Measurements from ENCODE around the gene PRKCE.
"Not testable (repeated sequence)": the region's sequence is repeated elsewhere in the genome, so short reads cannot be mapped to it uniquely, and the experiment has no call there.

Gene PRKCE

DNA sequence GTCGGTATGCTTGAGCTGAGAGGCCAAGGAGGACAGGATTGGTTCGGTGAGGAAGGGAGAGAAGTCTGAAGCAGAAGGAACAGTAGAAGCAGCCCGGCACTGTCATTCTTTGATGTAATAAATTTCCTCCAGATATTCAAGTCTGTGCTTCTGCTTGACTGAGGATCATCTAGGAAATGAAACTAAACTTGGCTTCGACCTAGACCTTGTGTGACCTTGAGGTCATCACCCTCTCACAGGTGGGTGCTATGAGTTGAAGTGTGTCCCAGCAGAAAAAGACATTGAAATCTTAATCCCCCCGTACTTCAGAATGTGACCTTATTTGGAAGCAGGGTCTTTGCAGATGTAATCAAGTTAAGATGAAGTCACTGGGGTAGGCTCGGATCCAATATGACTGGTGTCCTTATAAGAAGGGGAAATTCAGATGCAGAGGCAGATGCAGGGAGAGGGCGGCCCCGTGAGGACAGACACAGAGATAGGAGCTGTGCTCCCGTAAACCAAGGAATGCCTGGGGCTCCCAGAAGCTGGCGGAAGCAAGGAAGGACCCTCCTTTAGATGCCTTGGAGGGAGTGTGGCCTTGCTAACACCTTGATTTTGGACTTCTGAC is 49.0 kb downstream of the PRKCE start:
- DNase-seq: no peak

DNA sequence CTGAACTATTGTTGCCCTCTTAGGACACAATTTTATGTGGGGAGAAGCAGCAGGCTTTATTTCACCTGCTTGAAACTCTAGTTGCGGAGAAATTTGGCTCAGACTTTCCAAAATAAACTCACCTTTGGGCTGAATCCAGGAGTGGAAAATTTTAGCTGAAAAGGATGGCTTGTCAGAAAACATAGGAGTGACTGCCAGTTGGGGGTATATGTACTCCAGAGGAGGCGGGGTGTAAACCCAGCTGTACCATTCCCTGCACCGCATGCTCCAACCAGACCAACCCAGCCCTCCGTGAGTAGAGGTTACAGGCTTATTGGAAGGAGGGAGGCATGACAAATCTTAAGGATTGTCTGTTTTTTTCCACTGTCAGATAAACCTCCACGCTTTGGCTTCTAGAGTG is 53.8 kb downstream of the PRKCE start:
- DNase-seq: no peak

DNA sequence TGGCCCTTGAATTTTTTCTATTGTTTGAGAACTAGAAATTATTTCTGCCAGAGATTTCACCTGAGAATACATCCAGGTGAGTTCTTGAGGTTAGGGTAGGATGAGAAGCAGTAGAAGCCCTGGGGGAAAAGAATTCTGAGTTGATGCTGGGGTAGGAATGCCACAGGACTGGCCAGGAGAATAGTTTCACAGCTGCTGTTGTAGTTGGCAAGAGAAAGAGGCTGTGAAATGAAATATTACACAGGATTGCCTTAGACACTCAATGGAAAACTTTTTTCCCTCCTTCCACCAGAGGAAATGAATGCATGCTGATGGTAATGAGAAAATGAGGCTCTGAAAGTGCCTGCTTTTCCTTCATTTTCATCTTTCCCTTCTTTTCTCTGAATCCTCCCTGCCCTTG is 54.6 kb downstream of the PRKCE start:
- no peak for DNase-seq

DNA sequence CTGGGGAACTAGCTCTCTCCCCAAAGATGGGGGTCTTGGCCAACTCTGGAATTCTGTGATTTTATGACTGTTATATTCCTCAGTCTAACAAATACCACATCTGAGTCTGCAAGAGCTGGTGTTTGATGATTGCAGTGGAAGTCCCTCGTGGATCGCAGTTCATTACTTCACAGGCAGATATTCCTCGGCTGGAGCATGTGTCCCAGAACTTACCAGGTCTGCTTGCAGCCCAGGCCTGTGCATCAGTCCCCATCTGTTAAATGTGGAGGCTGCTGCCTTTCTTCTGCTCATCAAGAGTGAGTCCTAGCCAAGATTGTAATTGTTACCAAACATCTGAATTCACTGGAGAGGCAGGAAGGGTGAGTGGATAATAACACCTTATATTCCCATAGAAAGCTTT is 55.5 kb downstream of the PRKCE start:
- no peak for DNase-seq

DNA sequence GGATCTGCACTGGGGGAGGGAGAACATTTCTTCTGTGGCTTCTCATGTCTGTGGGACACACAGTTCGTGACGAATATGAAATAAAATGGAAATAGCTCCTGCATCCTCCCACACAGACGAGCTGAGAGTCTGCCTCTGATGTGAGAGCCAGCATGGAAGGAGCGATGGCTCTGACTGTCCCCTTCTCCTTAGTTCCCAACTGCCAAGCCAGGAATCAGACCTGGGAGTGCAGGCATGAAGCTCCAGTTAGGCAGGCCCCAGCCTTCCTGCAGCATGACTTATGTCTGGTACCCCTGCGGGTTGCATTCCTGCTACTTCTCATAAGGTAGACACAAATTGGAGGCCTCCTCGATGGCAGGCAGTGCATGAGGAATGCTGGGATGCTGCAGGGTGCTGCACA is 56.2 kb downstream of the PRKCE start:
- DNase-seq: no peak

DNA sequence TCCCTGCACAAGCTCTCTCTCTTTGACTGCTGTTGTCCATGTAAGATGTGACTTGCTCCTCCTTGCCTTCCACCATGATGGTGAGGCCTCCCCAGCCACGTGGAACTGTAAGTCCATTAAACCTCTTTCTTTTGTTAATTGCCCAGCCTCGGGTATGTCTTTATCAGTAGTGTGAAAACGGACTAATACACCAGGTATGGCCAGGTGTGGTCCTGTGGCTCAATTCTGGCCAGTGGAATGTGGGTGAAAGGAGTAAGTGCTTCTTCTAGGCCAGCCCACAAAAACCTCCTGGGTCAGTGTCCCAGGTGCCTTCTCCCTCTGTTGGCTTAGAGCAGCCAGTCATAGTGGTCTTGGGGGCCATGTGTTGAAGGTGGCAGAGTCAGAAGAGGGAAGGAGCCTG is 57.0 kb downstream of the PRKCE start:
- DNase-seq: no peak

DNA sequence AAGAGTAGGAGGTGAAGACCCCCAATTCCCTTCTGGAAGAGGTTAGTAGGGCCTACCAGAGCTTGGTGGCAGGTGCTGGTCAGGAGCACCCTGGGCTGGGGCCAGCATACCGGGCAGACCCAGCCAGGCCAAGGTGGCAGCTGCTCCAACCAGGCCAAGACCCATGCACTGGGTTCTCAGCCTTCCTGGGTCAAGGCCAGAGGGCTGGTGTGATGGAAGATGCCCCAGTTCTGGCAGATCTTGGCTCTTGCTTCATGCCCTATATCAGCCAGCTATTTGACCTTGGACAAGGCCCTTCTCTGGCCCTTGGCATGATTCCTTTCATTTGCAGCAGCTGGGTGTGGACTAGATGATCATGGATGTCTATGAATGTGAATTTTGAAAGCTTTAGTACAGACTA is 57.7 kb downstream of the PRKCE start:
- DNase-seq: no peak

DNA sequence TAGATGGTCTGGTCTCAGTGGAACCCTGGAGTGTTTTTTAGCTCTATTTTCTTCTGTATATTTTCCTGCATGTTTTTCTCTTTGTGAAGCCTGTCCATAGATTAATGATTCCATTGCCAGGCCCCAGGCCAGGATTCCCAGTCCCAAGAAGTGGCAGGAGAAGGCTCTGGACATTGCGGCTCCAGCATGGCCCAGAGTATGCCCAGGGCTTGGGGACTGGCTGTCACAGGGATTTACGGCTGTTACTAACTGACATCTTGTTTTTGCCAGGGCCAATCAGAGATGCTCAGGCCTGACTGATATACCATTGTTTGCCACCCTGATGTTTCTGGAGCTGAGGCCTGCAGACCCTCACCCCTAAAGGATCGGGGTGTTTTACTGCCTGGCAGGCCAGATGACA is 59.0 kb downstream of the PRKCE start:
- DNase-seq: no peak

DNA sequence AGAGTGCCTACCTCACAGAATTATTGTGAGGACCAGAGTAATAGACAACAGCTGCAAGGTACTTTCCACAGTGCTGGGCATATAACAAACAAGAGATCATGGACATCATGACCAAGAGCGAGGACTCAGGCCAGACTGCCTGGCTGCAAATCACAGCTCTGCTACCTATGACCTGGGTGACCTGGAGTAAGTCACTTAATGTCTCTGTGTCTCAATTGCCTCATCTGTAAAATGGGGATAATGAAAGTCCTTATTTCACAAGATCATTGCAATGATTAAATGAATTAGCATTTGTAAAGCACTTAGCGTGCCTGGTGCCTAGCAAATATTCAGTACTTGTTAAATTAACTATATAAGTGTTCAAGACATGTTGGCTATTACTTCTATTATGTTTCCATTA is 59.7 kb downstream of the PRKCE start:
- DNase-seq: no peak

DNA sequence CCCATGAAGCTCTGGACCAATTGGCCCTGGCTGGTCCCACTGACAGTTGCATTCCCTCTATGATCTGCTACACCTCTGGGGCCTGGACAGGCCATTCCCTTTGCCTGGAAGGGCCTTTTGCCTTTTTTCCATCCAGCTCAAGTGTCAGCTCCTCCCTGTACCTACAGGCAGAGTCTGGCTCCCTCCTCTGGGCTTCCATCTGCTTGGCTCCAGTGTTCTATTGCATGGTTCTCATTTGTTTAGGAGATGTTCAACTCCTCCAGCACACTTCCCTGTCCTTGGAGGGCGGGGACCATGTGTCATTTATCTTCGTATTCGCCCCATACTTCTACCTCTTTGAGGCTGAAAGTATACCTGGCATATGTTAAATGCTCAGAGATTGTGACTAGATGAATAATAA is 61.1 kb downstream of the PRKCE start:
- peak; percentile 35 for DNase-seq

DNA sequence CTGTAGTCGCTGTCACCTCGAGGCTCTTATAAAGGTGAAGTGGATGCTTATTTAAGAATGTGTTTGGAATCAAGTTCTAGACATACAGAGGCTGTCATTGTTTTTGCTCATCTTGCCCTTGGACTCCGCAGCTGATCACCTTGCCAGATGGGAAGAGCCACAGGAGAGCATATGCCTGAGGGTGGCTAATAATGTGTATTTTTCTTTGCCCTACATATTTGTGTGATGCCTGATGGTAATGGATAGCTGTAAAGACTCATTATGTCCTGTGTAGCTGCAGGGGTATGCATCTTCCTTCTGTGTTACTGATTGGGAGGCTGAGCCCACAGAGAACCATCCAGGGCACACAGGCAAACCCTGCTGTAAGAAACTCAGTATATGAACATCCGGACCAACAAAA is 61.7 kb downstream of the PRKCE start:
- DNase-seq: peak; percentile 71

DNA sequence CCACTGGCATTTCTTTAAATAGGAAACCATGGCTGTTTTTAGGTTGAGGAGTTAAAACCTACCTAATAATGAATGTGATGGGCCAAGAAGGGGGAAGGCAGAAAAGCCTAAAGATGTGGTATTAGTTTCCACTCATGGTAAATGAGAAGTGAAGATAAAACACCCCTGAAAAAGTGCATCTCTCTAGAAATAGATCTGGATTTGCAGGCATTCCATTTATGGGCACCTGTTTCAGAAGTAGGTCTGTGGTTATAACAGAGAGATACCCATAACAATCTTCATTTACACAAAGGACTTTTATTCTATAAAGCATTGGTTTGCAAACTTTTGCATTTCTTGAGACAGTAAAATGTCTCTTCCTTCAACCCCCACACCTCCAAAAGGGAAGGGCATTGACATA is 62.1 kb downstream of the PRKCE start:
- no peak for DNase-seq

DNA sequence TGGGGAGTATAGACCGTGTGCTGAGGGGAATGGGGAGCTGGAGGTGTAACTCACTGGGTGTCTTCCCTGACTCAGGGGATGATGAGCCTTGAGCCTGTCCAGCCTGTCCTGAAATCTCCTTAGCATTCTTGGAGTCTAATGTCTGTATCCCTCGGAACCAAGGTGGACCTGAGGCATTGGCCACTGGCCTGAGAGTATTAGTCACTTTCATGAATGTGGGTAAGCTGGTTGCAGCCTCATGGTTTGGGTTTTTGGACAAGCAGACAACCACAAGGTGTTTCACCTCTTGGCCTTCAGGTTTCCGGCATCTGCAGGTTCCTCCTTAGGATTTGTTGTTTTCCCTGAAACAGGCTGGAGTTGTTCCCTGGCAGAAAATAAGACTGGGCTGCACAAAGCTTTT is 63.2 kb downstream of the PRKCE start:
- DNase-seq: no peak

DNA sequence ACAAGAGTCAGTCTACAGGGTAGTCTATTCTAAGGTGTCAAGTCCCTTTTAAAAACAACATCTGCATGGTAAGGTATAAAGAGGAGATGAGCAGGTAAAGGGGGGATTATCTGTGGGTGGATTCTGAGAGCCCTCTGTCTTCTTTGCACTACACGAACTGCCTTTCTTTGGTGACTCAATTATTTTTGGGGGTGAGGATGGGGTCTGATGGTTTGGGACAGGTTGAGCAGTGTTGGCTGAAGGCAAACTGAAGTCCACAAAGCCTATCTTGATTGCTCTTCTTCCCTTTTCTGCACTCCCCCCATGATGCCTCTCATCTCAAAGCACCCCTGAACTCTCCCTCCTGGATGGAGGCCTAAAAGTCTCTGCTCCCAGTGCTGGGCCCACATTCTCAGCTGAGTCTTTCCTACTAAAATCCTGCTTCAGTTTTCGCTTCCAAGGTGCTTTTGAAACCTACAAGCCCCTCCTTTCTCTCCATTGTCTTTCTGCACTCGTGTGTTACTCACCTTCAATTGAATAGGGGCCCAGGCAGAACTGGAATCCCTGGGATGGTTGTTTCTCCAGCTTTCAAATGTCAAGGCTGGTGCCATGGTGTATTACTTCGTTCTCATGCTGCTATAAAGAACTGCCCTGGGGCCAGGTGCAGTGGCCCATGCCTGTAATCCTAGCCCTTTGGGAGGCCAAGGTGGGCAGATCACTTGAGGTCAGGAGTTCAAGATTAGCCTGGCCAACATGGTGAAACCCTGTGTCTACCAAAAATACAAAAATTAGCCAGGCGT is 64.3 kb downstream of the PRKCE start:
- DNase-seq: no peak

DNA sequence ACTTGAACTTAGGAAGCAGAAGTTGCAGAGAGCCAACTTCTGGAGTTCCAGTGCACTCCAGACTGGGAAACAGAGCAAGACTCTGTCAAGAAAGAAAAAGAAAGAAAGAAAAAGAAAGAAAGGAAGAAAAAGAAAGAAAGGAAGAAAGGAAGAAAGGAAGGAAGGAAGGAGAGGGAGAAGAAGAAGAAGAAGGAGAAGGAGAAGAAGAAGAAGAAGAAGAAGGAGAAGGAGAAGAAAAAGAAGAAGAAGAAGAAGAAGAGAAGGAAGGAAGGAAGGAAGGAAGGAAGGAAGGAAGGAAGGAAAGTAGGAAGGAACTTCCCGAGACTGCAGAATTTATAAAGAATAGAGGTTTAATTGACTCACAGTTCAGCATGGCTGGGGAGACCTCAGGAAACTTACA is 65.0 kb downstream of the PRKCE start:
- DNase-seq: not testable (repeated sequence)

DNA sequence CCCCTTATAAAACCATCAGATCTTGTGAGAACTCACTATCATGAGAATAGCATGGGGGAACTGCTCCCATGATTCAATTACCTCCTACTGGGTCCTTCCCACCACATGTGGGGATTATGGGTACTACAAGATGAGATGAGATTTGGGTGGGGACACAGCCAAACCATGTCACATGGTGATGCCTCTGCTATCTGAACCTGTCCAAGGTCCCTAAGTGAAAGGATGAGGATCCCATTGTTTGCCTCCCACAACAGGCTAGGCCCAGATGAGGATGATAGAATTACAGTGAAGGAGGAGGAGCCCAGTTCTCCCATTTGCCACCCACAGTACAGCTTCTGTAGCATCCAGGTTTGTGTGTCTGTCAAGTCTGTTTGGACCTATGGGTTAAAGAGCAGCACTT is 65.4 kb downstream of the PRKCE start:
- DNase-seq: no peak

DNA sequence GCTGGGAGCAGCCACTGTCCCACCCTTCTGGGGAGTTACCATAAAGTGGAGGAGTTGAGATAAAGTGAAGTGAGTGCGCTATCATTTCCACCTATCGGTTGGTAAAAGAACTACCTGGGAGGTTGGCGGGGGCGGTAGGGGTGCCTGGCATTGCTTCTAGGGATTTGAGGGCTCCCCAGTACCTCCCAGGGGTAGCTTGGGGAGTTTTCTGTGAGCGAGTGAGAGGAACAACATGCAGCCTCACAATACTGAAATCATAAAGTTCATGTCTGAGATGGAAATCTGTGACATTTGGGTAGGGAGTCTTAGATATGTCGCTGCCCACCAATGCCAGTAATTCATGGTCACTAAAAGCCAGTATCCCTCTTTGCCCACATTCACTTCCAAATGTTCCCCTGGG is 68.7 kb downstream of the PRKCE start:
- no peak for DNase-seq

DNA sequence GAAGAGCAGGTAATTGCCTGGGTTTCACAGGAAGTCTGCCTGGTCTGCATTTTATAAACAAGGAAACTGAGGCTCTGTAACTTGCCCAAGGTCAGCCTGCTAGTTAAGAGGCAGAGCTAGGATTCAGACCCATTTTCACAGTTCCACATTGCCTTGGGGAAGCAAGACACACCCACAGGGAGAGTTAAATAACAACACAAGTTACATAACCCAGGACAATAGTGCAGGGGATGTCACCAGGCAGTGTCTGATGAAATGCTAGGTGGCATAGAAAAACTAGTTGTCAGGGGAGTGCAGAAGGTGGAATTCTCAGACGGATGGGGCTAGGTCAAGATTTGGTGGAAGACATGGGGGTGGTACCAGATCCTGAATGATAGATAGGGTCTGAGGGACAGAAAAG is 69.7 kb downstream of the PRKCE start:
- no peak for DNase-seq

DNA sequence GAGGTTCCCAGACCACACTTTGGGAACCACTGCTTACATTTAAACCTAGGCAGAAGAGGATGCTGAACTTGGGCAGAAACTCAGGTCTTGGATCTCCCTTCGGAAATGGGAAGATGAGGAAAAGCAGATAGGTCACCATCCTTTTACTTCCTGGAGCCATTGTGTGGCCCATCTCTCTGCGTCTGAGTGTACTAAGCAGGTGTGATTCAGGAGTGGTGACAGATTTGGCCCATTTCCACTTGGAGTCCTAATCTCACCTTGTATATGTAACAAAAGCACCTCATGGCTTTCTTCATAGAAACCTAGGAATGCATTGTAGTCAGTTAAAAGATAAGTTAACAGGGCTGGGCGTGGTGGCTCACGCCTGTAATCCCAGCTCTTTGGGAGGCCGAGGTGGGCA is 71.0 kb downstream of the PRKCE start:
- no peak for DNase-seq

DNA sequence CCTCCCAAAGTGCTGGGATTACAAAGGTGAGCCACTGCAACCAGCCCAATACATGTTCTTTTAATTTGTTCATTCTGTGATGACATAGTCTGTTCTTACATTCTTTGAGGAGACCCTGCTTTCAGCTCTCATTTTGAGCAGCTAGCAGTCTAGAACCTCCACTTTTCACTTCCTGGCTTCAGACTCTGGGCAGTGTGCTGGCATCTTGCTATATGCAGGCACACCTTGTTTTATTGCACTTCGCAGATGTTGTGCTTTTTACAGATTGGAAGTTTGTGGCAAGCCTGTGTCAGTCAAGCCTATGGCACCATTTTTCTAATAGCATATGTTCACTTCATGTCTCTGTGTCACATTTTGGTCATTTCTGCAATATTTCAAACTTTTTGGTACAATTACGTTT is 72.4 kb downstream of the PRKCE start:
- DNase-seq: no peak

DNA sequence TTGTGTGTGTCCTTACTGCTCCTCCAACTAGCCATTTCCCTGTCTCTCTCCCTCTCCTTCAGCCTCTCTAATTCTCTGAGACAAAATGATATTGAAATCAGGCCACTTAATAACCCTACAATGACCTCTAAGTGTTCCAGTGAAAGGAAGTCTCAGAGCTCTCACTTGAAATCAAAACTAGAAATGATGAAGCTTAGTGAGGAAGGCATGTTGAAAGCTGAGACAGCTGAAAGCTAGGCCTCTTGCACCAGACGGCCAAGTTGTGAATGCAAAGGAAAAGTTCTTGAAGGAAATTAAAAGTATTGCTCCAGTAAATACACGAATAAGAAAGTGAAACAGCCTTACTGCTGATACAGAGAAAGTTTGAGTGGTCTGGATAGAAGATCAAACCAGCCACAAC is 72.9 kb downstream of the PRKCE start:
- no peak for DNase-seq

DNA sequence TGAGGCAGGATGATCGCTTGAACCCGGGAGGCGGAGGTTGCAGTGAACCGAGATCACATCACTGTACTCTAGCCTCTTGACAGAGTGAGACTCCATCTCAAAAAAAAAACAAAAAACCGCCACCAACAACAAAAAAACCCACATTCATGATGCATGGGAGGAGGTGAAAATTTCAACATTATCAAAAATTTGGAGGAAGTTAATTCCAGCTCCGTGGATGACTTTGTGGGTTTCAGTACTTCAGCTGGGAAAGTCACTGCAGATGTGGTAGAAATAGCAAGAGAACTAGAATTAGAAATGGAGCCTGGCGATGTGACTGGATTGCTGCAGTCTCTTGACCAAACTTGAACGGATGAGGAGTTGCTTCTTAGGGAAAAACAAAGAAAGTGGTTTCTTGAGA is 74.3 kb downstream of the PRKCE start:
- DNase-seq: no peak

DNA sequence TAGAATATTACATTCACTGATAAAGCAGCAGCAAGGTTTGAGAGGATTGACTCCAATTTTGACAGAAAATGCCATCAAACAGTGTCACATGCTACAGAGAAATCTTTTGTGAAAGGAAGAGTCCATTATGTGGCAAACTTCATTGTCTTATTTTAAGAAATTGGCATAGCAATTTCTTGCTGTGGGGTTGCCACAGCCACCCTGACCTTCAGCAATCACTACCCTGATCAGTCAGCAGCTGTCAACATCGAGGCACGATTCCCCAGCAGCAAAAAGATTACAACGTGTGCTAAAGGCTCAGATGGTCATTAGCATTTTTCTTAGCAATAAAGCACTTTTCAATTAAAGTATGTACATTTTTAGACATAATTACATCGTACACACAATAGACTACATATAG is 74.7 kb downstream of the PRKCE start:
- DNase-seq: no peak

DNA sequence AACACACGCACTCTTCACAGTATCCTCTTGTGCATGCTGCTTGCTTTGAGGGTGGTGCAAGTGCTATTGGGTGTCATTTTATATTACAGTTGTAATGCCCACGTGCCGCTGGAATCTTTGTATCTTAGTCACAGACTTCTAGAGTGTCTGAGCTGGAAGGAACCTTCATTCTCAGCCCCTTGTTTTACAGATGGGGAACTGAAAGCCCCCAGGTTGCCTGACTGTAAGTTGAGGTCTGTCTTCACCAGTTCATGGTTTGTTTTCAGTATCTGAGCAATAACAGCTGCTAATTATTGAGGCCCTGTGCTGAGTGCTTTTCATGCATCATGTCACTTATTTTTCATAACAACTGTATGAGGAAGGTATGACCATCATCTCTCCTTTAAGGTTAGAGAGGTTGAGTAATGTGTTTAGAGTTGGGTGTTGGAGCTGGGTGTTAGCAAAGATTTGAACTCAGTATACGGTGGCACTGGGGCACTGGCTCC is 77.0 kb downstream of the PRKCE start:
- no peak for DNase-seq

Measured in NCI-H2171 treated with DMSO at 0.1 percent for 48 hours (cell line).